HG02852 (cell line): ENCODE results near the gene FOXI1.
"Not testable (repeated sequence)": the region's sequence is repeated elsewhere in the genome, so short reads cannot be mapped to it uniquely, and the experiment has no call there.

Experiments
- ATAC-seq: cut with Tn5 transposase; IDR thresholded peaks from one replicate; pipeline ENCODE4 v1.9.1; 2021; ENCODE audit warnings: mild to moderate bottlenecking, moderate library complexity; ENCODE audit not compliant: unreplicated experiment

Gene FOXI1

GRCh38 chr5:170092455-170093101 lies 13.1 kb upstream of the FOXI1 start:
- ATAC-seq: no peak

DNA sequence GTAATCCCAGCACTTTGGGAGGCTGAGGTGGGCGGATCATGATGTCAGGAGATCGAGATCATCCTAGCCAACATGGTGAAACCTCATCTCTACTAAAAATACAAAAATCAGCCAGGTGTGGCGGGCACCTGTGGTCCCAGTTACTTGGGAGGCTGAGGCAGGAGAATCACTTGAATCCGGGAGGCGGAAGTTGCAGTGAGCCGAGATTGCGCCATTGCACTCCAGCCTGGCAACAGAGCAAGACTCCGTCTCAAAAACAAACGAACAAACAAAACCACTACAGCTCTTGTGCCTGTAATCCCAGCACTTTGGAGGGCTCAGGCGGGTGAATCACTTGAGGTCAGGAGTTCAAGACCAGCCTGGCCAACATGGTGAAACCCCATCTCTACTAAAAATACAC lies 11.4 kb upstream of the FOXI1 start:
- not testable (repeated sequence) for ATAC-seq

DNA sequence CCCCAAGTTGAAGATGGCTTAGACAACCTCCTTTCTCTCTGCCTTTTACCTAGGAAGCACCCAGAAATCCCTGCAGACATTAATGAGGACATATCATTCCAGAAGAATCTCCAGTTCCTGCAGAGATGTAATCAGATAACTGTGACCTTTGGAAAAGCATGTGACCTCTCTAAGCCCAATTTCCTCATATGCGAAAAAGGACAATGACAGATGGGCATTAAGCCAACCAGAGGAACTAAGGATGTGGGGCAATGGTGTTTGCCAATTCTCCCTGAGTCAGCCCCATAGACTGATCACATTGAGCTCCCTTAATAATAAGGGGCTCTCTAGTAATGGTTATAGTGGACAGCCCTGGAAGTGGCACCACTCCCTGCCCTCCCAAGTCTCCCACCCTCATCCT lies 10.1 kb upstream of the FOXI1 start:
- ATAC-seq: no peak

GRCh38 chr5:170097934-170098333 lies 7.8 kb upstream of the FOXI1 start:
- no peak for ATAC-seq

- ATAC-seq: peak; percentile 70
Observed at GRCh38 chr5:170100066-170100943, 5.4 kb upstream of the FOXI1 start.

- ATAC-seq: no peak
Observed at GRCh38 chr5:170103447-170103846, 2.2 kb upstream of the FOXI1 start.

DNA sequence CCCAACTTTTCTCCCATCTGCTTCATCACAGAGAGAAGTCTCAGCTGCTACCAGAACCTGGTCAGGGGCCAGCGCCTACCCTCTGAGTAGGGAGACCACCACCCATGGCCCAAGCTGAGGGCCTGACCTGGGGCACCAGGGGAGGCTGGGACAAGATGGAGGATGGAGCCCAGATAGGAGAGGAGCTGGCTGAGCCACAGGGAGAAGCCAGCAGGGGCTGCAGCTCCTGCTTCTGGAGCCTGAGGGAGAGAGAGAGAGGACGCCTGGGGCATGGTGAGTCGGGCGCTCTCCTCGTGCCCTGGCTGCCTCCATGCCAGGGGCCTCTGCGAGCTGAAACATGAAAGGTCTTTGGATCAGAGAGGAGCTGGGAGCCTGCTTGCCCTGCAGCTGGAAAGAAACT lies 1.4 kb upstream of the FOXI1 start:
- no peak for ATAC-seq

DNA sequence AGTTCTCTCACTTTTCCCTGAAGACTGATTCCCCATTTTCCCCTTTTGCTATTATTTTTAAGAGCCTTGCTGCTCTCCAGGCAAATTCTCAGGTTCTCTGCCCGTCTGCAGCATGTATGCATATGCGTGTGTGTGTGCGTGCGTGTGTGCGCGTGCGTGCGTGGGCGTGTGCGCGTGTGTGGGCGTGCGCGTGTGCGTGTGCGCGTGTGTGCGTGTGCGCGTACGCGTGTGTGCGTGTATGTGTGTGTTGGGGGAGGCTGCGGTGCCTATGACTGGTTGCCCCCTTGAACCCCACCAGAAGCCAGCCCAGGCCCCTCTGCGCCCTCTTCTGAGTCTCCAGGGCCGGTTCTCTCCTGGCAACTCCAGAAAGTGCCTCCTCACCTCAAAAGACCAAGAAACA lies 987 bp upstream of the FOXI1 start:
- ATAC-seq: no peak

- ATAC-seq: no peak
Observed at GRCh38 chr5:170107674-170108073, 2.0 kb downstream of the FOXI1 start.

DNA sequence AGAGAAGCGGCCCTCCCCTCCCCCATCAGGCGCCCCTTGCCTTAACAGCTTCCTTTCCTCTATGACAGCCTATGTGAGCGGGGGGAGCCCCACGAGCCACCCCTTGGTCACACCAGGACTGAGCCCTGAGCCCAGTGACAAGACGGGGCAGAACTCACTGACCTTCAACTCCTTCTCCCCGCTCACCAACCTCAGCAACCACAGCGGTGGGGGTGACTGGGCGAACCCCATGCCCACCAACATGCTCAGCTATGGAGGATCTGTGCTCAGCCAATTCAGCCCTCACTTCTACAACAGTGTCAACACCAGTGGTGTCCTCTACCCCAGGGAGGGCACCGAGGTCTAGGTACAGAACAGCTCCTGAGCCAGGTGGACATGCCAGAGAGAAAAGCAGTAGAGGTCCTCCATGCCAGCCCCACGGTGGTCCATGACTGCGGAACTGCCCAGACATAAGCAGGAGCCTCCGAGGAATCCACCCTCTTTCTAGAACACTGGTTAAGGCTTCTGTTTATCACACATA lies 2.6 kb downstream of the FOXI1 start:
- ATAC-seq: no peak

DNA sequence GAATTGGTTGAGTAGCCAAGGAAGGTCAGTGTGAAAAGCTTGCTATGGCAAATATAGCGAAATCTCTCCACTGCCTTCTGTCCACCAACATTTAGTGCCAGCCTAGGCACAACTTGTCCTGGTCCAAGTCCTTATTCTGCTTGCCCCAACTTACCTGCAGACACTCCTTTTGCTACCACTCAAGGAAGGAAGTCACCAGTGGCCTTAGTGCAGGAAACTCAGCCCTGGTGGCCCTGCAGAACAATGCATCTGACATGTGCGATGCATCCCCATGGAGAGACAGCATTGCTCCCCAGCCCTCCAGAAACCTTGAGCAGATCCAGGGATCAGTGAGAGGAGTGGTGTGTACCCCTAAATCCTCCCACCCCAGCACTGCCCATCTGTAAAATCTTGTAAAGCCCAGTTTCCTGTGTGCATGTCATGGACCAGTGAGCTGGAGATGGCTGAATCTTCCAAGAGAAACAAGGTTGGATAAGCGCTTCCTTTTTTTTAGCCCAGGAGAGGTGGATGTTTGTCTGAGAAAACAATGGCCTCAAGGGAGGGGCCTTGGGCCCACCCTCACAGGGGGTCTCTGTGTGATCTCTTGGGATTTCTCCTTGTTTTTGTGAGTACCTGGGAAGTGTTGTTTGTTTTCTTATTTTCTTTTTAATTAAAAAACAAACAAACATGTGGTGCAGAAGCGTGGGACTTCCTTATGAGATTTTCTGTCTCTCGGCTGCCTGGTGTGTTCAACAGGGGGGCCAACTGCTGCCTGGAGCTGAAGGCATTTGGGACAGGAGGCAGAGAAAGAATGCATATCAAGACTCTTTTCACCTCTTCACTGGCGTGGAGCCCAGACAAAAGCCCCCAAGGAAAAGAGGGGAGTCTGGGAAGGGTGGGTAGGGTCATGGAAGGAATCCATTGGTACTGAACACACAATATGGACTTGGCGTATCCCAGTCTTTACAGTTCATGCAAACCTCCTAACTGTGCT lies 3.6 kb downstream of the FOXI1 start:
- no peak for ATAC-seq

DNA sequence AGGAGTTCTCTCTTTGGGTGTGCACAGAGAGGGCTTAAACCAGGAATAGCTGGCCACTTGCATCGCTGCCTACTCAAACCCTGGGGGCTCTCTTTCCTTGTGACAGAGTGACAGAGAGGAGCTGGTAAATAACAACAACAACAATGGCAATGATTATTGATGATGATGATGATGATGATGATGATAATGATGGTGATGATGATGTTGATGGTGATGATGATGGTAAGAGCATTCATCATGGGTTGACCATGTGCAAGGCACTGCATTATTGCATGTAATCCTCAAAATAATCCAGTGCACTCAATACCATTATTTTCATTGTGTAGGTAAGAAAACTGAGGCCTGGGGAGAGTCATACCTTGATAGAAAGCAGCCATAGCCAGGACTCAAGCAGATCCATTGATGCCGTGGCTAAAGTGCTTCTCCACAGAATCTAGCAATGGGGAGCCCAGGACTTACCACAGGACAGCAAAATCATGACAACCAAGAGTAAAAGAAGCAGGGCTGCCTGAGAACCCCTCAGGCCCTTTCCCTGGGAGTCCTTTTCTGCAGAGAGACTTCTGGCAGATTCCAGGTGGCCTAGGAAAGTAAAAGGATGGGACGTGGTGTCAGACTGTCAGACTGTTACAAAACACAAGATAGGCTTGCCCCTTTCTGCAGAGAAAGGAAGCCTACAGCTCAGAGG lies 4.8 kb downstream of the FOXI1 start:
- no peak for ATAC-seq

GRCh38 chr5:170111088-170111785 lies 5.5 kb downstream of the FOXI1 start:
- ATAC-seq: no peak

DNA sequence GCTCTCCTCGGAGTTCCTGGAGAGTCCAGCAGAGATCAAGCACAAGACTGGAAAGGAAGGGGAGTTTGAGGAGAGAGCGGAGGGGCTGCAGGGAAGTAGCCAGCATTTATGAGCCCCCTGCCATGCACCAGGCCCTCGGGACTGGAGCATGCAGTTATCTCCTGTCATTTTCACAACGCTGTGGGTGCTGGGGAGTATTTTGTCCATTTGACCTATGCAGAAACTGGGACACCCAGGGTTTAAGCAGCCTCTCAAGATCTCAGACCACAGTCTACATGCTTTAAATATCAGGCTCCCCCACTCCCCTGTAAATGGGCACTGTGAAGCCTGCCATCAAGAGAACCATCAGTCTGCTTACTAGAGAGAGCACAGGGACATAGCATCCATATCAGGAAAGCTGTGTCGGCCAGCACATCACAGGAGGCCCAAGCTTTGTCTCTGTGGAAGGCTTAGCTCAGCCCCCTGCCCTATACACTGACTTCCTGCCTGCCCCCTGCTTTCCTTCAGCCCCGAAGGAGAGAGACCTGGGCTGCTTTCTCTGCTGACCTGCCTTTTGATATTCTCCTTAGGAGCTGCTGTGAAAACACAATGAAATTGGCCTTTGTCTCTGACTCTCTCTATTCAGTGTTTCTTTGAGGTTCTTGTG lies 7.3 kb downstream of the FOXI1 start:
- no peak for ATAC-seq

DNA sequence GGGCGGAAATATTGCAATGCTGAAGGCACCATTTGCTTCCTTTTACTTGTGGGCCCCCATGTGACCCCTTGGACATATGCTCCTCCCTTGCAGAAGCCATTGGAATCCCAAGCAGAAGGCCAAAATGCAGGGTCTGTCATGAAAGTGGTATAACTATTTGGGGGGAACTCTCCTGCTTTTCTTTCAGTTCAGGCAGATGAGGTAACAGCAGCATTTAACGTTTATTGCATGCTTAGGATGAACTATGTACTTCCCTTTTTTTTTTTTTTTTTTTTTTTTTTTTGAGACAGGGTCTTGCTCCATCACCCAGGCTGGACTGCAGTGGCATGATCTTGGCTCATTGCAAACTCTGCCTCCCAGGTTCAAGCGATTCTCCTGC lies 7.8 kb downstream of the FOXI1 start:
- ATAC-seq: no peak

DNA sequence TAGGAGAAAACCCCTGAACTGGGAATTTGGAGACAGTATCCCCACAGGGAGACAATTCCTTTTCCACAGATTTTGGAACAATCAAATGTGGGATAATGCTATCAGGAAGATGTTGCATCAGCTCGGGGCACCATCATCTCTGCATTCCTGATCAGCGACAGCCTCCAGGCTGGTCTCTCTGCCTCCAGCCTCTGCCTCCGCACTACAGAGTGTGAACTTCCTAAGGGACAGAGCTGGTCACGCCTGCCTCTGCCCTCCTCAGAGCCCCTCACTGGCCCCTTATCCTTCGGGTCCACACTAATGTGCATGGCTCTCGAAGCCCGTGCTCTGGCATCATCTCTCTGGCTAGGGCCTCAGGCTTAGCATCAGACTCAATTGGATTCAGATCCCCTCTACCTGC lies 8.6 kb downstream of the FOXI1 start:
- ATAC-seq: no peak

GRCh38 chr5:170115925-170116324 lies 10.2 kb downstream of the FOXI1 start:
- ATAC-seq: no peak

GRCh38 chr5:170117736-170118135 lies 12.0 kb downstream of the FOXI1 start:
- no peak for ATAC-seq

- no peak for ATAC-seq
Observed at GRCh38 chr5:170120576-170120975, 14.9 kb downstream of the FOXI1 start.
